Body of pancreas (tissue), 4 donors: ENCODE data around the gene TNFRSF4.

Experiments
- POLR2A ChIP-seq, 3 donors: fragments of 450-650 bp; IDR thresholded peaks; one replicate each; pipeline ENCODE4 v1.6.1; 2016; ENCODE audit warnings: antibody characterized with exemption in 3 of 3, mild to moderate bottlenecking in 2 of 3
- TF ChIP-seq, protein P1 (sequence below), 7 experiments: fragments of 450-650 bp in 4 of 7; fragments of 200-600 bp in 3 of 7; sonication (generic) in 3 of 7; IDR thresholded peaks; one replicate each; pipeline ENCODE4 v1.5.1; 2016 to 2019; ENCODE audit warnings: antibody characterized with exemption in 7 of 7

DNA sequence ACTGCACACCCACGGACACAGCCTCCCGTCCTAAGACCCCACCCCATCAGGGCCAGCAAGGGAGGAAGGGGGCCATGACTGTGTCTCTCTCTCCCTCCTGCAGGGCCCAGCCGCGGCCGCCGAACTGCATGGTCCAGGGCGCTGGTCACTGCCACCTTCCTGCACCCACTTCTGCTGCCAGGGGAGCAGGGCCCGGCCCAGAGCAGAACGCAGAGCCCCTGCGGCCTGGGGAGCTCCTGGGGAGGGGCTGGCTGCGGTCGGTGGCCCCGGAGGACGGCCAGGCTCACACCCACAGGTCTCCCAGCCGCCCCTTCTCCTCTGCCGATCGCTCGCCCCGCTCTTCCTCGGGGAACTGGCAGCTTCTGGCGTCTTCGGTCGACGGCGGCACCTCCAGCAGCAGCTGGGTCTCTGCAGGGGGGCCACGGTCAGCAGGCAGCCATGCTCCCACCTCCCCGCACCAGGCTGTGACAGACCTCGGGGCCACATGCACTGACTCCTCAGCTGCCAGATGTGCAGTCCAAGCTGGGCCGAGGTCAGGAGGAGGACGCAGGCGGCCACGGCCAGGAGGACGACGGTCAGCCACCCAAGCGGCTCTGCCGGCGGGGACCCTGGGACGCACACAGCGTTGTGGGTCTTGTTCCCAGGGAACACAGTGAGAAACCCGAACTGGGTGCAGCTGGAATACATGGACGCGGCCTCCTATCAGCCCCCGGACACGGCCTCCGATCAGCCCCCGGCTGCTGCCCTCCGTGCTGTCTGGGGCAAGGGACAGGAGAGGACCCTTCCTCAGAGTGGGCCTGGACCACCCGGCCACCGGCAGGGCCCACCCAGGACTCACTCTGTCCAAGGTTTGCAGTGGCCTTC lies 10.2 kb downstream of the TNFRSF4 start:
- TF ChIP-seq, protein P1, sequence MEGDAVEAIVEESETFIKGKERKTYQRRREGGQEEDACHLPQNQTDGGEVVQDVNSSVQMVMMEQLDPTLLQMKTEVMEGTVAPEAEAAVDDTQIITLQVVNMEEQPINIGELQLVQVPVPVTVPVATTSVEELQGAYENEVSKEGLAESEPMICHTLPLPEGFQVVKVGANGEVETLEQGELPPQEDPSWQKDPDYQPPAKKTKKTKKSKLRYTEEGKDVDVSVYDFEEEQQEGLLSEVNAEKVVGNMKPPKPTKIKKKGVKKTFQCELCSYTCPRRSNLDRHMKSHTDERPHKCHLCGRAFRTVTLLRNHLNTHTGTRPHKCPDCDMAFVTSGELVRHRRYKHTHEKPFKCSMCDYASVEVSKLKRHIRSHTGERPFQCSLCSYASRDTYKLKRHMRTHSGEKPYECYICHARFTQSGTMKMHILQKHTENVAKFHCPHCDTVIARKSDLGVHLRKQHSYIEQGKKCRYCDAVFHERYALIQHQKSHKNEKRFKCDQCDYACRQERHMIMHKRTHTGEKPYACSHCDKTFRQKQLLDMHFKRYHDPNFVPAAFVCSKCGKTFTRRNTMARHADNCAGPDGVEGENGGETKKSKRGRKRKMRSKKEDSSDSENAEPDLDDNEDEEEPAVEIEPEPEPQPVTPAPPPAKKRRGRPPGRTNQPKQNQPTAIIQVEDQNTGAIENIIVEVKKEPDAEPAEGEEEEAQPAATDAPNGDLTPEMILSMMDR (IDR thresholded peaks at IDR 0.05): no peak
- no peak for TF ChIP-seq POLR2A (IDR thresholded peaks at IDR 0.05)
